H1 (cell line): Measurements from ENCODE around the gene HHAT. TPM values are rescaled to one million over a fixed set of nuclear protein-coding genes. Genes with fewer than 3 reads are reported as not detected.

Experiments
- CTCF ChIA-PET: fragments of 300-600 bp; sonication (Branson Sonifier 250); formaldehyde crosslinking; loops from one replicate; lab custom pipeline; 2021; ENCODE audit not compliant: partially characterized antibody; lab: Charles Lee
- POLR2A ChIA-PET: fragments of 300-600 bp; sonication (Branson Sonifier 250); formaldehyde crosslinking; loops from one replicate; lab custom pipeline; 2021; ENCODE audit warnings: inconsistent platforms; ENCODE audit not compliant: partially characterized antibody; lab: Charles Lee
- DNase-seq, 2 experiments: peaks; one replicate each; pipeline versions ENCODE4 v3.0.0 to v3.0.0-alpha.2; 2010 to 2022; ENCODE audit warnings: low spot score in 2 of 2, low read depth in 1 of 2, mixed read lengths in 1 of 2
- FAIRE-seq: peaks from 2 replicates; lab custom pipeline; 2011; peaks lifted over from hg19 to GRCh38; lab: Jason Lieb, UNC
- H2AFZ ChIP-seq: 2 replicates; pipeline ENCODE4 v1.8.1; 2012; ENCODE audit warnings: low read length, inconsistent platforms
- H2AK5ac ChIP-seq: 2 replicates; pipeline ENCODE4 v1.6.1; 2013; ENCODE audit warnings: low read depth, low read length
- H2BK120ac ChIP-seq: replicated peaks from 2 replicates; pipeline ENCODE3; 2013; ENCODE audit warnings: low read depth, low read length, inconsistent platforms
- H2BK12ac ChIP-seq: 2 replicates; pipeline ENCODE4 v1.6.1; 2013; ENCODE audit warnings: low read depth, low read length
- H2BK15ac ChIP-seq: 2 replicates; pipeline ENCODE4 v1.6.1; 2013; ENCODE audit warnings: low read length
- H2BK20ac ChIP-seq: 2 replicates; pipeline ENCODE4 v1.6.1; 2013; ENCODE audit warnings: low read length
- H2BK5ac ChIP-seq: 2 replicates; pipeline ENCODE4 v1.6.1; 2013; ENCODE audit warnings: low read depth, low read length
- H3K14ac ChIP-seq: 2 replicates; pipeline ENCODE4 v1.6.1; 2013; ENCODE audit warnings: inconsistent platforms; ENCODE audit not compliant: insufficient read length
- H3K18ac ChIP-seq: 2 replicates; pipeline ENCODE4 v1.6.1; 2013; ENCODE audit warnings: low read length; ENCODE audit errors: extremely low read depth
- H3K23ac ChIP-seq: 2 replicates; pipeline ENCODE4 v1.6.1; 2013; ENCODE audit warnings: inconsistent platforms; ENCODE audit not compliant: insufficient read length
- H3K23me2 ChIP-seq: 2 replicates; pipeline ENCODE4 v1.6.1; 2013; ENCODE audit warnings: low read depth, low read length
- H3K27ac ChIP-seq: 2 replicates; pipeline ENCODE4 v1.6.1; 2011; ENCODE audit warnings: low read depth, low read length, inconsistent platforms
- H3K27me3 ChIP-seq, 4 experiments: replicated peaks in 1 of 4; 1 replicate in 1 of 4; 2 replicates in 3 of 4; pipeline versions ENCODE4 v1.6.1 to v1.8.1; 2011 to 2013; ENCODE audit warnings: low read length in 3 of 4, mild to moderate bottlenecking in 3 of 4, inconsistent platforms in 2 of 4, mixed read lengths in 2 of 4, moderate library complexity in 1 of 4; ENCODE audit not compliant: control insufficient read depth in 3 of 4, insufficient read depth in 3 of 4; ENCODE audit errors: extremely low read depth in 1 of 4
- H3K36me3 ChIP-seq, 4 experiments: 2 replicates each; pipeline versions ENCODE4 v1.6.1 to v1.8.1; 2011 to 2013; ENCODE audit warnings: mild to moderate bottlenecking in 4 of 4, low read length in 3 of 4, moderate library complexity in 2 of 4, control low read depth in 1 of 4, inconsistent platforms in 1 of 4; ENCODE audit not compliant: insufficient read depth in 4 of 4, control insufficient read depth in 2 of 4
- H3K4ac ChIP-seq: replicated peaks from 2 replicates; pipeline ENCODE3; 2013; ENCODE audit warnings: low read length, low read depth, mixed read lengths, inconsistent platforms; ENCODE audit not compliant: insufficient read length
- H3K4me1 ChIP-seq, 4 experiments: replicated peaks in 1 of 4; 1 replicate in 1 of 4; 2 replicates in 3 of 4; pipeline versions ENCODE4 v1.6.1 to v1.8.1; 2011 to 2013; ENCODE audit warnings: low read length in 3 of 4, inconsistent platforms in 2 of 4, mixed read lengths in 1 of 4; ENCODE audit not compliant: insufficient read depth in 4 of 4, control insufficient read depth in 3 of 4
- H3K4me2 ChIP-seq, 2 experiments: 2 replicates each; pipeline versions ENCODE4 v1.6.1 to v1.8.1; 2011 to 2013; ENCODE audit warnings: low read depth in 2 of 2, low read length in 2 of 2, control low read depth in 1 of 2, inconsistent platforms in 1 of 2, mild to moderate bottlenecking in 1 of 2; ENCODE audit not compliant: insufficient read depth in 1 of 2
- H3K4me3 ChIP-seq, 4 experiments: fragments of 200-600, 300-600 bp in 1 of 4; sonication (generic), shearing (Covaris generic), sonication (Bioruptor Twin) in 1 of 4; 2 replicates each; pipeline versions ENCODE4 v1.5.1 to v1.8.1; 2011 to 2016; ENCODE audit warnings: low read length in 4 of 4, low read depth in 3 of 4, control low read depth in 2 of 4, inconsistent platforms in 2 of 4, mild to moderate bottlenecking in 2 of 4, mixed read lengths in 1 of 4, moderate library complexity in 1 of 4; ENCODE audit not compliant: insufficient read depth in 2 of 4; ENCODE audit errors: extremely low read depth in 1 of 4
- H3K56ac ChIP-seq: replicated peaks from 2 replicates; pipeline ENCODE3; 2013; ENCODE audit warnings: low read depth, mild to moderate bottlenecking, mixed read lengths, low read length, inconsistent platforms; ENCODE audit not compliant: insufficient read length
- H3K79me1 ChIP-seq: 2 replicates; pipeline ENCODE4 v1.6.1; 2013; ENCODE audit warnings: low read depth, low read length, control low read depth
- H3K79me2 ChIP-seq, 2 experiments: 2 replicates each; pipeline versions ENCODE4 v1.6.1 to v1.8.1; 2012 to 2013; ENCODE audit warnings: low read length in 2 of 2, mild to moderate bottlenecking in 2 of 2, inconsistent platforms in 1 of 2; ENCODE audit not compliant: insufficient read depth in 2 of 2, control insufficient read depth in 1 of 2
- H3K9ac ChIP-seq, 4 experiments: replicated peaks in 1 of 4; 1 replicate in 1 of 4; 2 replicates in 3 of 4; pipeline versions ENCODE4 v1.6.1 to v1.8.1; 2011 to 2013; ENCODE audit warnings: low read depth in 3 of 4, low read length in 3 of 4, control low read depth in 2 of 4, mild to moderate bottlenecking in 2 of 4, moderate library complexity in 2 of 4, inconsistent platforms in 1 of 4; ENCODE audit errors: extremely low read depth in 1 of 4
- H3K9me3 ChIP-seq, 2 experiments: 2 replicates each; pipeline versions ENCODE4 v1.6.1 to v1.8.1; 2012 to 2013; ENCODE audit warnings: mild to moderate bottlenecking in 2 of 2, moderate library complexity in 2 of 2, control low read depth in 1 of 2, inconsistent platforms in 1 of 2, low read depth in 1 of 2, low read length in 1 of 2, mixed read lengths in 1 of 2; ENCODE audit not compliant: insufficient read depth in 2 of 2
- H4K20me1 ChIP-seq, 2 experiments: replicated peaks in 1 of 2; 2 replicates each; pipeline versions ENCODE3 to v1.8.1; 2011 to 2013; ENCODE audit warnings: inconsistent platforms in 2 of 2, low read length in 2 of 2, mild to moderate bottlenecking in 1 of 2; ENCODE audit not compliant: insufficient read depth in 2 of 2, control insufficient read depth in 1 of 2
- H4K5ac ChIP-seq: 2 replicates; pipeline ENCODE4 v1.6.1; 2013; ENCODE audit warnings: low read length, low read depth, mixed read lengths, inconsistent platforms; ENCODE audit not compliant: insufficient read length
- H4K8ac ChIP-seq: 2 replicates; pipeline ENCODE4 v1.8.0; 2013; ENCODE audit warnings: mild to moderate bottlenecking, moderate library complexity, low read length, inconsistent platforms; ENCODE audit not compliant: insufficient read depth; ENCODE audit errors: extremely low read depth
- H4K91ac ChIP-seq: replicated peaks from 2 replicates; pipeline ENCODE3; 2013; ENCODE audit warnings: low read length, mixed read lengths, inconsistent platforms; ENCODE audit not compliant: insufficient read length
- CBX5 ChIP-seq: fragments of 300-800, 300-1000 bp; sonication (generic); IDR thresholded peaks from 2 replicates; pipeline ENCODE4 v1.7.1; 2016; ENCODE audit warnings: antibody characterized with exemption, low read length, low read depth
- CHD1 ChIP-seq: IDR thresholded peaks from 2 replicates; pipeline ENCODE4 v1.6.1; 2012; ENCODE audit warnings: low read depth, low read length, improper control_type of control experiment
- MAX ChIP-seq: IDR thresholded peaks from 2 replicates; pipeline ENCODE4 v1.6.1; 2012; ENCODE audit warnings: inconsistent platforms
- WGBS, 2 experiments: shearing (Covaris generic) in 1 of 2; methylation state at CpG; one replicate each; pipeline versions ENCODE4 v1.1.6 to v1.1.7; 2013 to 2015; ENCODE audit warnings: low lambda C conversion rate in 2 of 2, mixed read lengths in 2 of 2, inconsistent platforms in 1 of 2, low coverage in 1 of 2, missing lambda C conversion rate in 1 of 2; ENCODE audit not compliant: insufficient replicate concordance in 2 of 2, insufficient coverage in 1 of 2, insufficient read length in 1 of 2; ENCODE audit errors: extremely low coverage in 1 of 2, missing lambda C conversion rate in 1 of 2; 5-methylcytosine and 5-hydroxymethylcytosine counted together
- polyA plus RNA-seq, 7 experiments: library from polyadenylated mRNA; depleted of rRNA in 3 of 7; stranded (reverse) in 5 of 7; unstranded in 2 of 7; fragments of >200 nt in 5 of 7; fragments of 200-250 nt in 2 of 7; gene quantifications; 1 replicate in 5 of 7; 2 replicates in 1 of 7; 4 replicates in 1 of 7; pipeline versions ENCODE4 v1.2.1 to v1.2.3, GENCODE V29; 2011 to 2013; ENCODE audit warnings: missing spikeins in 2 of 7, mixed read lengths in 2 of 7
- total RNA-seq: library from RNA; stranded (reverse); fragmentation: NEBNext Ultra II Directional; extraction: Animal tissue kit (Norgen Biotek cat#: 25700); gene quantifications from 2 replicates; pipeline ENCODE4 v1.2.1, GENCODE V29; 2021

HHAT gene
- total and polyA plus RNA-seq, 2 of the 8 experiments (the other 6 are each of a cell fraction or from before 2014, with no cell fraction given), result 0.15 to 0.51 TPM

- no peaks in the 10 kb centered on the region for H3K36me3 ChIP-seq
- H2BK15ac ChIP-seq, result no peak overlapping the region
- H4K91ac ChIP-seq, result no peak overlapping the region
- DNase-seq, result no peak
- WGBS, 2 experiments, result 81% methylated on average over 9 of the region's 9 CpGs; no CpG with 5 or more reads in 1 of the 2 experiments
- no peak overlapping the region for H2AK5ac ChIP-seq
- no peak overlapping the region for H4K5ac ChIP-seq
- no peaks in the 10 kb centered on the region for H3K79me1 ChIP-seq
- no peak overlapping the region for H2BK20ac ChIP-seq
- no peaks in the 10 kb centered on the region for H3K79me2 ChIP-seq
- no peak overlapping the region for H4K8ac ChIP-seq
- H3K27ac ChIP-seq, result no peak overlapping the region
- H3K9ac ChIP-seq, result no peak overlapping the region
- H3K56ac ChIP-seq, result no peak overlapping the region
- H3K23ac ChIP-seq, result no peak overlapping the region
- no peaks in the 10 kb centered on the region for H4K20me1 ChIP-seq
- no peak overlapping the region for H2BK12ac ChIP-seq
- H3K4me1 ChIP-seq, result peaks cover 0 to 5% (median 0%) of the 10 kb centered on the region in 4 experiments; a peak in 1 of 7 replicates
- H3K27me3 ChIP-seq, result no peaks in the 10 kb centered on the region
- no peak for FAIRE-seq
- no peak overlapping the region for H3K18ac ChIP-seq
- TF ChIP-seq CHD1, result no peak
- no peak for TF ChIP-seq CBX5
- TF ChIP-seq MAX, result 0 out of 2 replicates have a peak, but pooled peaks have one; percentile 36
- H3K23me2 ChIP-seq, result no peaks in the 10 kb centered on the region
- H2BK5ac ChIP-seq, result no peak overlapping the region
- H3K4me2 ChIP-seq, result no peak overlapping the region
- CTCF ChIA-PET, result interaction anchor here (0.5 to 7.4 kb wide), 29 partner anchors 9 to 769 kb away, joined by 3 to 86 read pairs (median 3); partner anchors contain the start of gene KCNH1
- H2BK120ac ChIP-seq, result no peak overlapping the region
- no peak overlapping the region for H2AFZ ChIP-seq
- POLR2A ChIA-PET, result interaction anchor here (2.3 kb wide), 1 partner anchor 72 kb away, joined by 13 read pairs; no protein-coding TSS in a partner anchor
- H3K4ac ChIP-seq, result no peak overlapping the region
- no peak overlapping the region for H3K14ac ChIP-seq
- no peak overlapping the region for H3K4me3 ChIP-seq
- no peaks in the 10 kb centered on the region for H3K9me3 ChIP-seq
These were observed 117.8 kb downstream of the HHAT start for GRCh38 chr1:210446479-210446878.
